MG63 (cell line): ENCODE measurements around the gene SOS1. TPM values are rescaled to one million over a fixed set of nuclear protein-coding genes. Genes with fewer than 3 reads are reported as not detected.

Experiments used
- DNase-seq: peaks from one replicate; pipeline ENCODE4 v3.0.0-alpha.2; 2020
- H3K27me3 ChIP-seq: fragments of 250-450 bp; sonication (Bioruptor Pico); 2 replicates; pipeline ENCODE4 v1.5.1; 2020; ENCODE audit warnings: mild to moderate bottlenecking, moderate library complexity
- H3K36me3 ChIP-seq: fragments of 250-450 bp; sonication (Bioruptor Pico); 2 replicates; pipeline ENCODE4 v1.5.1; 2020; ENCODE audit warnings: mild to moderate bottlenecking, moderate library complexity
- H3K4me3 ChIP-seq: fragments of 250-450 bp; sonication (Bioruptor Pico); 2 replicates; pipeline ENCODE4 v1.5.1; 2020; ENCODE audit warnings: mild to moderate bottlenecking, moderate library complexity
- H3K9me3 ChIP-seq: fragments of 250-450 bp; sonication (Bioruptor Pico); 2 replicates; pipeline ENCODE4 v1.5.1; 2020; ENCODE audit warnings: mild to moderate bottlenecking, moderate library complexity
- total RNA-seq: library from RNA; depleted of rRNA; stranded (reverse); fragments of >200 nt; shearing (Covaris generic); gene quantifications from 2 replicates; pipeline ENCODE4 v1.2.3, GENCODE V29; 2014; ENCODE audit warnings: low replicate concordance

Gene SOS1
- total RNA-seq, 1 experiment from 2014 or later: 4.9 TPM

GRCh38 chr2:39022642-39023235 lies 98.1 kb downstream of the SOS1 start:
- DNase-seq: no peak
- H3K27me3 ChIP-seq: no peaks in the 10 kb centered on the region
- H3K9me3 ChIP-seq: no peaks in the 10 kb centered on the region
- H3K4me3 ChIP-seq: no peak overlapping the region
- peaks cover 19% of the 10 kb centered on the region; the same call in 1 of the 2 replicates for H3K36me3 ChIP-seq

DNA sequence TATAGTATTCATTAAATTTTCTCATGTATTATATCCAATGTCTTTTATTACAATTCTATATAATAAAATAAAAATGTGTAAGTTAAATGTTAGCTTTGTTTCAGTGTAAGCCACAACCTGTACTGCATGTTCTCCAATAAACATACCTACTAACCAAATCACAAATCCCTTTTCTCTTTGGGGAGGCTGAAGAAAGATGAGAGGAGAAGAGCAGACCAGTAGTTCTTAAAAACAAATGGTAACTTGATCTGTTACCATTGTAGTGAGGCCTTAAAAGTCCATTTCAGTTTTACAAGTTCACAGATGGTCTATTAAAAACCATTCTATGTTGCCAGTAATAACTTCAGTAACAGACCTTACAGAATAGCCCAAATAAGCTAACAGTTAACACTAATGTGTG lies 100.5 kb downstream of the SOS1 start:
- no peak for DNase-seq
- no peak overlapping the region for H3K4me3 ChIP-seq
- no peaks in the 10 kb centered on the region for H3K27me3 ChIP-seq
- peaks cover 19% of the 10 kb centered on the region; the same call in 1 of the 2 replicates for H3K36me3 ChIP-seq
- H3K9me3 ChIP-seq: no peaks in the 10 kb centered on the region

DNA sequence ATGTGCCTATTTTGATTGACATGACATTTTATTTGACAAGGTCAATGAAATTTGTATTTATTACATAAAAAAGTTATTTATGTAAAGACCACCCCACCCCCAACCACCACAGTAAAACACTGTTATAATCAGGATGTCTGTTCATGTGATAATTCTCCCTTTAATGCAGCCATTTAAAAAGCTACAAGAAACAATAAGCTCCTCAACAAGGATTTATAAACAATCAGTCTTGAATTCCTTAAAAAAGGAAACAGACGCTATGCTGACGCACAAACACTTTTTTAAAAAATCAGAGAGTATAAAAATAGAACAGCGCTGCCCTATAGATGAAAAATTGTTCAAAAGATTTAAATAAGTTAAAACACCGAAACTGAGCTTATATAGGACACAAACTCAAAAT lies 102.2 kb downstream of the SOS1 start:
- Histone ChIP-seq H3K27me3 (no peaks in the 10 kb centered on the region), H3K9me3 (no peaks in the 10 kb centered on the region), H3K4me3 (no peak overlapping the region), H3K36me3 (peaks cover 16% of the 10 kb centered on the region; the same call in 1 of the 2 replicates)
- no peak for DNase-seq

DNA sequence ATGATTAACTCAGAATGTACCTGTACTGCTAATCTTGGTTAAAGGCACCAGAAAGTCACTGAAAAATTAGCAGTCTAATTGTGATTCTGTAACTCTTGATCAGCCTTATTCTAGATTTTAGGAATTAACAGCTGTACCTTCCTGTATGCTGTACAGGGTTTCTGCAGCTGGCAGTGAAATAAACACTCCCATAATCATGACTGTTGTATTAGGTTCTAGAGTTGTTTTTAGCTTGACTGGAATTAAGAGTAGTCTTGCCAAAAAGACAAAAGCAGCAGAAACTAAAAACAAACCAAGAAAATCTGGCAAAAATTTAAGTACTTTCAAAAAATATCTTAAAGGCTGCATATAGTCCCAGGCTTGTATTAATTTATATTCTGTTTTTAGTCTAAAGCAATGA lies 103.5 kb downstream of the SOS1 start:
- Histone ChIP-seq H3K4me3 (no peak overlapping the region), H3K36me3 (peaks cover 6% of the 10 kb centered on the region; the same call in 1 of the 2 replicates), H3K27me3 (no peaks in the 10 kb centered on the region), H3K9me3 (no peaks in the 10 kb centered on the region)
- DNase-seq: no peak

DNA sequence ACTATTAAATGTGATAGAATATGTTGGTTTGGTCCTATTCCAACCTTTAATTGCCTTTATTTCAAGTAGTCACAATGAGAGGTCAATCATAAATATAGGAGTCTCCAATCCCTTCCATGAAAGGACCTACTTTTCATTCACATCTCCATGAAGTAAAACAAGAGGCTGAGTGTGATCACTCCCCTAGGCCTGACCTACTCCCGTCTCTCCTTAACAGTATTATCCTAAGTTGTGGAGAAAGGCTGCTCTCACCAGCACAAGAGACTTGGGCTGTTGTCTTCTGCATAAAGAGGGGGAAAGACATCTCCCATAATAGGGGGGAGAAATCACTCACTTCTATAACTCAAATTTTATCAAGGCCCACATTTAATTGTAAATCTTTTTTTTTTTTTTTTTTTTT lies 105.4 kb downstream of the SOS1 start:
- no peak for DNase-seq
- Histone ChIP-seq H3K27me3 (no peaks in the 10 kb centered on the region), H3K4me3 (no peak overlapping the region), H3K36me3 (peaks cover under 1% of the 10 kb centered on the region; the same call in 1 of the 2 replicates), H3K9me3 (no peaks in the 10 kb centered on the region)

DNA sequence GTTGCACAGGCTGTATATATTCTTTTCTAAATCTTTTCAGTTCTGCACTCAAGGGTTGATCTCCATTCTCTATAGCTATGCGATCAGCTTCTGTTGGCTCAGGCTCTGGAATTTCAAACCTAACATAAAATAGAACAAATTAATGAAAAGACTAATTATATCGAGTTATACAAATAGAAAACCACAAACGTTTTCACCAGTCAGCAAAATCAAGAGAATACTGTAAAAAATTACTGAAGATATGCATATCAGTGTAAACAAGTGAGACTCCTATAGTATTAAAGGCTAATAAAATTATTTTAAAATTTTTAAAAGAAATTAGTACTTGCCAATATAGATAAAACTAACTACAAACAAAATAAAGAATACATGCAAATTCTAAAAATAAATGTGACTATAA lies 107.0 kb downstream of the SOS1 start:
- no peak overlapping the region for H3K4me3 ChIP-seq
- no peak for DNase-seq
- no peaks in the 10 kb centered on the region for H3K27me3 ChIP-seq
- no peaks in the 10 kb centered on the region for H3K9me3 ChIP-seq
- peaks cover 8% of the 10 kb centered on the region for H3K36me3 ChIP-seq

- no peaks in the 10 kb centered on the region for H3K9me3 ChIP-seq
- H3K4me3 ChIP-seq: no peak overlapping the region
- no peak for DNase-seq
- H3K36me3 ChIP-seq: peaks cover 20% of the 10 kb centered on the region
- no peaks in the 10 kb centered on the region for H3K27me3 ChIP-seq
Measured at GRCh38 chr2:39008665-39009064, 112.2 kb downstream of the SOS1 start.

- Histone ChIP-seq H3K9me3 (no peaks in the 10 kb centered on the region), H3K4me3 (no peak overlapping the region), H3K36me3 (peaks cover 20% of the 10 kb centered on the region), H3K27me3 (no peaks in the 10 kb centered on the region)
- DNase-seq: no peak
Measured at GRCh38 chr2:39007875-39008504, 112.9 kb downstream of the SOS1 start.

- no peak for DNase-seq
- Histone ChIP-seq H3K9me3 (no peaks in the 10 kb centered on the region), H3K36me3 (peaks cover 18% of the 10 kb centered on the region), H3K4me3 (no peak overlapping the region), H3K27me3 (no peaks in the 10 kb centered on the region)
Measured at GRCh38 chr2:39000552-39000951, 120.3 kb downstream of the SOS1 start.

GRCh38 chr2:38997781-38998180 lies 123.1 kb downstream of the SOS1 start:
- Histone ChIP-seq H3K27me3 (no peaks in the 10 kb centered on the region), H3K9me3 (no peaks in the 10 kb centered on the region), H3K36me3 (peaks cover 18% of the 10 kb centered on the region), H3K4me3 (no peak overlapping the region)
- peak; percentile 57 for DNase-seq

DNA sequence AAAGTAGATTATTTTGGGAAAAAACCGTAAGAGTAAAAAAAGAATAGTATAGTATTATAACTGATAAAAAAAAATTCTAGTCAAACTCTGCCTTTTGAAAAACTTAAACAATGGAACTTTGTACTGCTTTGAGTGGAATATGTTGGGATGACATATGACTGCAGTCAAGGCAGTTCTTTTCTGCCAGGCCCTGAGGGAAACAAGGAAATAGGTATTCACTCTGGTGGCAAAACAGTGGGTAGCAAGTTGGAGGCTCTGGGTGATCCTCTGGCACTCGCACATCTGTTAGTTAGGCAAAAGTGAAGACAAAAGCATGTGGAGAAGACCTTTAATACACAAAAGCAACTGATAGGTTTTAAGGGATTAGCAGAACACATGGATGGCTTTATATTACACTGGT lies 129.0 kb downstream of the SOS1 start:
- Histone ChIP-seq H3K36me3 (peaks cover 6% of the 10 kb centered on the region), H3K9me3 (no peaks in the 10 kb centered on the region), H3K4me3 (no peak overlapping the region), H3K27me3 (no peaks in the 10 kb centered on the region)
- DNase-seq: no peak

DNA sequence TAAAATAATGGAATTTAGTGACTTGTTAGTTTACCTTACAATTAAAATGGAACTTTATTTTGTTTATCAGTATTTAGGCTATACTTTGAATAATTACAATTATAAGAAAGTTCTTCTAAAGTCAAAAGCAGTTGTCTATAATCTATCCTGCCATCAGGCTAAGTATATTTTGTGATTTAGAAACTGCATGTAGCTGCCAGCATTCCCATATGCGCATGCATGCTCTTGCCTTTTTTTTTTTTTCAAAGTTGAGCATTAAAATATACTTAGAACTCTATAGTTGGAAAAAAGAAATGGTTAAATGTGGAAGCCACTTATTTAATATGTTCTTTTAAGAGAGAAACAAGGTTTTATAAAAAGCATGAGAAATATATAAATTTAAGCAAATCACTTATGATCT lies 132.1 kb downstream of the SOS1 start:
- Histone ChIP-seq H3K36me3 (peaks cover 4% of the 10 kb centered on the region), H3K9me3 (no peaks in the 10 kb centered on the region), H3K27me3 (no peaks in the 10 kb centered on the region), H3K4me3 (no peak overlapping the region)
- no peak for DNase-seq

DNA sequence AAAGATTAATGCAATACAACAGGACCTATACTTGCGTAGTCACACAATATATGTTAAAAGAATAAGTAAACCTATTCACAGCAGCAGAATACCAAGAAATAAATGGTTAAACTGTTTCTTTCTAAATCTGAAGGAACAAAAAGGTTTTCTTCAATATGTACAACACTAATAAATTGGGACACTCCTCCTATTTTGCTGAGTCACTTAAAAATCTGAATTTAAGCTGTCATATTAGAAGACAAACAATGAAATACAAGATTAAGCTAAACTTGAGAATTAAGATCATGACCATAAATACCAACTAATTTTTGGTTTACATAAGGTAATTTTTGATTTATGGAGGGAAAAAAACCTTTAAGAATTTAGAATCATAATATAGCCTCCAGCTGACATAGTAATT lies 138.4 kb downstream of the SOS1 start:
- H3K36me3 ChIP-seq: peaks cover 4% of the 10 kb centered on the region
- H3K27me3 ChIP-seq: no peaks in the 10 kb centered on the region
- H3K4me3 ChIP-seq: no peak overlapping the region
- DNase-seq: no peak
- H3K9me3 ChIP-seq: no peaks in the 10 kb centered on the region

DNA sequence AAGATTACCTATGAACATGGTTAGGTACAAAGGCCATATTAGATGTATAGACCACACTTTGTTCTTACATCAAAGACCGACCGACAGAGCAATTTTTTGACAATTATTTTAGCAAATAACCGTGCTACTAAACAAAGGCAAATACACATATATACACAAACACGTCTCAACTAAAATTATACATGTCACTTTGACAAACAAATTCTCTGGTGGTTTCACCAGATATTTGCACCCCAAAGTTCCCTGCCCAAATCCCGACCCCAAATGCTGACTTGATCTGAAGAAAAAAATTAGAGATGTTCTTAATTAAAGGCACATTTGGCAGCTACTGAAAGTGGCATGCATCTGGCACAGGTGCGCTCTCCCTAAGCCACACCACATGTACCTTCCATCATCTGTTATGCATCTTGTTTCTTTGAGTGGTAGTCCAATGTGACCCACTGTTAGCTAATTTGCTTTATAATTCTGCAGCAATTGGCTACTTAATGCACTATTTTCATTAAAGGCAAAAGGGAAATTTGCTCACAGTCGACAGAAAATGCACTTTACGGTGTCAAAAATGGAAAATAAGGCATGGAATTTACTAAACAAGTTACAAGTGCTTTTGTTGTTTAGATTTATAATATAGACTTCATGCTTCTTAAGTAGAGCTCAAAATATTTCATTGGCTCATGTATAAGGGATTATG lies 139.0 kb downstream of the SOS1 start:
- H3K27me3 ChIP-seq: no peaks in the 10 kb centered on the region
- no peak overlapping the region for H3K4me3 ChIP-seq
- no peaks in the 10 kb centered on the region for H3K9me3 ChIP-seq
- DNase-seq: no peak
- peaks cover 4% of the 10 kb centered on the region for H3K36me3 ChIP-seq

DNA sequence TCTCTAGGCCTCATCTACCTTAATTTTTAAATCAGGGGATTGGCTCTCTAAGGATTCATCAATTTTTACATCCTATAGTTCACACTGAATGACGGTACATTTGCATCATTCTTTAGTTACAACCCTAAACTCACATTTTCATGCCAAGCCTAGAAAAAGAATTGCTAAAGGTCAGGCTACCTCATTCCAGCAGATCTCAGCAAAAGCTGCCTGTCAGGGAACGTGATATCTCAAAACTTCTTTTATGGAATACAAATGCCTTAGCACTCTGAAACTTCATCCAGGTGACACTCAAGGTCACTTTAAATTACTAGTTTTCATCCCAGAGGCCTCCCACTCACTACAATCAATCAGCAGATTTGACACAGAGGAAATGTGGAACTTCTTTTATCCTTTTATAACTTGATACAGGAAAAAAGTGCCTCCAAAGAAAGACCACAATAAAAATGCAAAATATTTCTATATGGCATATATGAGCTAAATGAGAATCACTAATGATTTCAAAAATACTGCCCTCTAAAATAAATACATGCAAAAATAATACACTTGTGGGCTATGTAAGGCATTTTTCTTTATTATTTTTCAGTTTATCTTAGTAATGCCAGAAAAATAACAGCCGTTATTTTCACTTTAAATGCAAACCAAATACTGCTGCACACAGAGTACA lies 139.7 kb downstream of the SOS1 start:
- no peak for DNase-seq
- Histone ChIP-seq H3K27me3 (no peaks in the 10 kb centered on the region), H3K9me3 (no peaks in the 10 kb centered on the region), H3K4me3 (no peak overlapping the region), H3K36me3 (peaks cover 4% of the 10 kb centered on the region; the same call in 1 of the 2 replicates)

DNA sequence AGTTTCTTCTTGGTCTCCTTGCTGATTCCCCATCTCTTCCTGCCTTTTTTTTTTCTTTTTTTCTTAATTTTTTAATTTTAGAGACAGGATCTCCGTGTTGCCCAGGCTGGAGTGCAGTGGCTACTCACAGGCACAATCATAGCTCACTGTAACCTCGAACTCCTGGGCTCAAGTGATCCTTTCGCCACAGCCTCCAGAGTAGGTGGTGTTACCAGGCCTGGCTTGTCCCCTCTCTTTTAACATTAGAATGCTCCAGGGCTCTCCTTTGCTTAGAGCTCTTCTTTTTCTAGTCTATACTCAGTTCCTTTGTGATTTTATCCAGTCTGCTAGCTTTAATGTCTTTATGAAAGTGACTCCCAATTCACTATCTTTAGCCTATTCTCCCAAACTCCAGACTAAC lies 141.9 kb downstream of the SOS1 start:
- Histone ChIP-seq H3K36me3 (no peaks in the 10 kb centered on the region), H3K27me3 (no peaks in the 10 kb centered on the region), H3K4me3 (no peak overlapping the region), H3K9me3 (no peaks in the 10 kb centered on the region)
- DNase-seq: no peak

DNA sequence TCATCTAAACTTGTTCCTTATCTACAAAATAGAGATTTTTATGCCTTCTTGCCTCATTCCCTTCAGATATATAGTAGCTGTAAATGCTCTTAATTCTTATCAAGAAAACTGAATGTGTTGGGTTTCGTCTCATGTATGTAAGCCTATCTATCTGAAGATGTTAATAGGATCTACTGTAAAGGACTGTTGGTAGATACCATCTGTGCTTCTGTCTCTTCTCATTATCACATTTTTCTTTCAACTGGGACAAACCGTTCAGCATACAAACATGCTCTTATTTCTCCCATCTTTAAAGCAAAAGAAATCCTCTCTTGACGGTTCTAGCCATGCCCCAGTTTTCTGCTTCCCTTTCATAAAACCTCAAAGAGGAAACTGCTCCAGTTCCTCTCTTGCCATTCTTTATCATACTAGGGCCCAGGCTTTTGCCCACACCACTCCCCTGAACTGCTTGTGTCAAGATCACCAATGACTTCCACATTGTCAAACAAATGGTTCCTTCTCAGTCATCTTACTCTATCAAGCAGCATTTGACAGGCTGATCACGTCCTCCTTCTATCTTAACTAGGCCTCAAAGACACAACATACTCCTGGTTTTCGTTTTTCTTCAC lies 142.5 kb downstream of the SOS1 start:
- H3K4me3 ChIP-seq: no peak overlapping the region
- DNase-seq: no peak
- no peaks in the 10 kb centered on the region for H3K27me3 ChIP-seq
- H3K36me3 ChIP-seq: no peaks in the 10 kb centered on the region
- no peaks in the 10 kb centered on the region for H3K9me3 ChIP-seq
